ENCODE results near the gene ZCCHC7.
A peak's percentile ranks its signal among the peaks of the same experiment; 100 is the strongest.

Gene ZCCHC7

GRCh38 chr9:37404590-37404989 lies 284.2 kb downstream of the ZCCHC7 start:
- DNase-seq (ENCODE audit: low spot score), result no peak
- in situ Hi-C loops (cut with MboI; ENCODE audit: low pct_unique_long_range_greater_than_20kb, low sequenced_read_pairs, unreplicated experiment), result no loop called here
- no peak for TF ChIP-seq CTCF (IDR thresholded peaks at IDR 0.05; ENCODE audit: extremely low read depth, insufficient read depth, missing control alignments)

DNA sequence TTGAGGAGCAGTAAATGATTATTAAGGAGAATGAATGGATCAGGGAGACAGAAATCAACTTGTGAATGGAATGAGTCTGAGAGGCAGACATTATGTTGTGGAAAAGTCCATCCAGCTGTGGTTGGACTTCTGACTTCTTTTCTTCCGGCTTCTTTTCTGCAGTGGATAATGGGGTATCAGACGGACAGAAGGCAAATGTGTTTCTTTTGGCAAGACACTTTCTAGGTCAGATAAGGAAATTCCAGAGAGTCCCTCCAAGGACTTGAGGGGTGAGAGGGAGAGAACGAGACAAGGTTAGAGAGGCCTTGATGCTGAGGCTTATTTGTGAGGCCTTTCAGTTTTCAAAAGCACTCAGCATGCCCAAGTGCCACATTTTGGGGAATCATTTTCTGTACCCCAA lies 285.0 kb downstream of the ZCCHC7 start:
- in situ Hi-C loops (cut with MboI; ENCODE audit: low pct_unique_long_range_greater_than_20kb, low sequenced_read_pairs, unreplicated experiment), result no loop called here
- no peak for TF ChIP-seq CTCF (IDR thresholded peaks at IDR 0.05; ENCODE audit: extremely low read depth, insufficient read depth, missing control alignments)
- DNase-seq (ENCODE audit: low spot score), result no peak

- in situ Hi-C loops (cut with MboI; ENCODE audit: low pct_unique_long_range_greater_than_20kb, low sequenced_read_pairs, unreplicated experiment), result no loop called here
- TF ChIP-seq CTCF (IDR thresholded peaks at IDR 0.05; ENCODE audit: extremely low read depth, insufficient read depth, missing control alignments), result no peak
Observed at GRCh38 chr9:37405764-37406380, 285.5 kb downstream of the ZCCHC7 start.

DNA sequence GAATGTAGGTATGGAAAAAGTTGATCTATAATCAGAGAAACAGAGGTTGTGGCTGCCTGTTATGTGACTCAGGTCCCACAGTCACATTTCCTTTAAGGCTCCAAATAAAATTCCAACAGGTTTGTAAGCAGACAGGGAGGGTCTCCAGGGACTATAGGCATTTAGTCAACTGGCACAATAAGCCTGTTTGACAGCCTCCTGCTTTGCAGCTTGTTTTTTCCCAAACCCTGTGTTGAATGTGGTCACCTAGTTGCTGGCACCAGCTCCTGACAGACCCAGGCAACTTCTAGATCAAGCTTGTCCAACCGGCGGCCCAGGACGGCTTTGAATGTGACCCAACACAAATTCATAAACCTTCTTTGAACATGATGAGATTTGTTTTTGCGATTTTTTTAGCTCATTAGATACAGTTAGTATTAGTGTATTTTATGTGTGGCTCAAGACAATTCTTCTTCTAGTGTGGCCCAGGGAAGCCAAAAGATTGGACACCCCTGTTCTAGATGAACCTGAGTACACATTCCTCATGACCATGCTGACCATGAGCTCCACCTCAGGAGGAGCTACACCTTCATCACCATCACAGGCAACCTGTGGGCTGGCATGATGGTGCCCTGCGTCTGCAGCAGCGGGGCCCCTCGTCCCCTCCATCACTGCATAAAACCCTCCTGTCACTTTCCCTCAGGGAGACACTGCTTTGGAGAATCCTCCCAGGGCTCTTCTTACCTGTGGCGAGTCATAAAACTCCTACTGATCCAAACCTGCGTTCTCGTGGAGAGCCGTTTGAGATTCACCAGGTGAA lies 286.4 kb downstream of the ZCCHC7 start:
- in situ Hi-C loops (cut with MboI; ENCODE audit: low pct_unique_long_range_greater_than_20kb, low sequenced_read_pairs, unreplicated experiment), result no loop called here
- no peak for TF ChIP-seq CTCF (IDR thresholded peaks at IDR 0.05; ENCODE audit: extremely low read depth, insufficient read depth, missing control alignments)
- no peak for DNase-seq (ENCODE audit: low spot score)

More at GRCh38 chr9:37405764-37406380, 285.5 kb downstream of the ZCCHC7 start:
- no peak for DNase-seq (ENCODE audit: low spot score)

- peak; percentile 40 for TF ChIP-seq CTCF (IDR thresholded peaks at IDR 0.05; ENCODE audit: extremely low read depth, insufficient read depth, missing control alignments)
- in situ Hi-C loops (cut with MboI; ENCODE audit: low pct_unique_long_range_greater_than_20kb, low sequenced_read_pairs, unreplicated experiment), result no loop called here
- DNase-seq (ENCODE audit: low spot score), result no peak
Observed at GRCh38 chr9:37407468-37407867, 287.1 kb downstream of the ZCCHC7 start.
